GM12872 (cell line): ENCODE data around the gene ACVR1C.
A peak's percentile ranks its signal among the peaks of the same experiment; 100 is the strongest.

Experiments
- CTCF ChIP-seq: IDR thresholded peaks from 3 replicates; pipeline ENCODE4 v1.5.1; 2011; ENCODE audit warnings: low read depth, mild to moderate bottlenecking, low read length, moderate library complexity; ENCODE audit not compliant: insufficient read depth

ACVR1C gene

GRCh38 chr2:157603198-157603597 lies 25.5 kb downstream of the ACVR1C start:
- TF ChIP-seq CTCF = no peak

- TF ChIP-seq CTCF = no peak
Measured at GRCh38 chr2:157601807-157602206, 26.9 kb downstream of the ACVR1C start.

- TF ChIP-seq CTCF = peak; percentile 64
Measured at GRCh38 chr2:157596992-157597681, 31.5 kb downstream of the ACVR1C start.

- no peak for TF ChIP-seq CTCF
Measured at GRCh38 chr2:157593411-157593810, 35.3 kb downstream of the ACVR1C start.

- peak; percentile 19; the same call in 1 of the 3 replicates for TF ChIP-seq CTCF
Measured at GRCh38 chr2:157592948-157593347, 35.7 kb downstream of the ACVR1C start.

GRCh38 chr2:157592374-157592773 lies 36.3 kb downstream of the ACVR1C start:
- TF ChIP-seq CTCF = no peak

- no peak for TF ChIP-seq CTCF
Measured at GRCh38 chr2:157587576-157587975, 41.1 kb downstream of the ACVR1C start.
